Left renal pelvis (tissue), 4 donors: ENCODE data around the gene TMEM237. TPM values are rescaled to one million over a fixed set of nuclear protein-coding genes. Genes with fewer than 3 reads are reported as not detected.

ENCODE experiments used
- DNase-seq, 4 donors: peaks; one replicate each; pipeline ENCODE4 v3.0.0-alpha.2; 2013; ENCODE audit warnings: low read depth in 4 of 4, low spot score in 3 of 4
- polyA plus RNA-seq, 4 donors: library from polyadenylated mRNA; unstranded; fragments of 120-200 nt; gene quantifications; one replicate each; pipeline ENCODE4 v1.2.1, GENCODE V29; 2013; ENCODE audit not compliant: insufficient read length in 4 of 4

Gene TMEM237
- polyA plus RNA-seq, 4 donors, result 43.4 to 60.0 (median 57.4) TPM

DNA sequence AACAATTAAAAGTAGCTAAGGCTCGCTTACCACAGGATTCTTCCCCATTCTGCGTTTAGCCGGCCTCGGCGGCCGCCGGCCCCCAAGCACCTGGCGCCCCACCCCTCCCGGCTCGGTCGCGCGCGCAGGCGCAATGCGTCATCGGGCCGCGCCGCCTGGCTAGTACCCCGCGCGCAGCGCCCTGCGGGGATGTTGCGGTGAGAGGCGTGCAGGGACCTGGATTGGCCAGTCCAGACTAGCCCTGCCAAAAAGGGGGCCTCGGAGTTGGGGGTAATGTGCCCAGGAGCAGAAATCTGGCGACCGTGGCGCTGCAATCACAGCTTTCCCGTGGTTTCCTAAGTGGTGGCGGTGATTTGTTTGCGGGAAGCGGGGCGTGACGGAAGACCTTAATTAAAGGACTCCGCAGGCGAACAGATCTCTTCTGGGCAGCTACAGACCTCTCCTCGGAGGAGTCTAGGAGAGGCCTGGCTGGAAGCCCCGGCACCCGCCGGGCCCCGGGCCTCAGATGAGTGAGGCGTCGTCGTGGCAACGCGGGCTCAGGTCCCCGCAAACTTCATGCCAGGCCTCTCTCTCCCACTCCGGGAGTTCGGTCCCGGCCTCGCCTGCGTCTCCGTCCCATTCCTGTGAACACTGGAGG is 606 bp downstream of the TMEM237 start:
- peak; percentile 70 to 77 (median 74) for DNase-seq

DNA sequence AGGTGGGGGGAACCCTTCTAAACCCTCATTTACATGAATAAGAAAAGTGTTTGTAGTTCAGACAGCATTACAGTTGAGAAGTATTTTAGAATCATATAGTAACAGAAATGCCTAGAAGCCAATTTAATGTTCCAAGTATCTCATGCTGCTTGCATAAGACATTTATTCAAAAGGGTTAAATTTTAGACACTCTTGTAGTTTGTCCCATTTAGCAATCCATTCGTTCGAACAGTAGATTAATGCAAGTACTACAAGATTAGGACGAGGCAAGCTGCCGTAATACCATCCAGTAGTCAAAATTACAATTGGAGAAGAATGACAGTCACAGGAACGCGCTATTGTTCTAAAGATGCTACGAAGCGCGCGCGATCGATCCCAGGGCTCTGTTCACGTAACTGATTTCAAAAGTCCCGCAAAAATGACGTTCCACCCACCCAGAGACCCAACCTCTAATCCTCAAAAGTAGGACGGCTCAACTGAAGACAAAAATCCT is 1.2 kb downstream of the TMEM237 start:
- no peak for DNase-seq

DNA sequence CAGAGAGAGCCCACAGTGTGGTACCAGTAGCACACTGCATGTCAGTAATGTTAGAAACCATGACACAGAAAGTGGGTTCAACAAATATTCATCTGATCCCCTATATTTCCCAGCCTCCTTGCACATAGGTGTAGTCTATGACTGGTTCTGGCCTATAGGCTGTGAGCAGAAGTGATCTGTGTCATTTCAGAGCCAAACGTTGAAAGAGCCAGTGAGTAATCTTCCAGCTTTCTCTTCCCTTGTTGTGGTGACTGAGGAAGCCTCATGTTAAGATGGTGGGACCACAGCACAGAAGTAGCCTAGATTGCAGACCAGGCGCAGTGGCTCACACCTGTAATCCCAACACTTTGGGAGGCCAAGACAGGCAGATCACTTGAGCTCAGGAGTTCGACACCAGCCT is 4.1 kb downstream of the TMEM237 start:
- no peak for DNase-seq

DNA sequence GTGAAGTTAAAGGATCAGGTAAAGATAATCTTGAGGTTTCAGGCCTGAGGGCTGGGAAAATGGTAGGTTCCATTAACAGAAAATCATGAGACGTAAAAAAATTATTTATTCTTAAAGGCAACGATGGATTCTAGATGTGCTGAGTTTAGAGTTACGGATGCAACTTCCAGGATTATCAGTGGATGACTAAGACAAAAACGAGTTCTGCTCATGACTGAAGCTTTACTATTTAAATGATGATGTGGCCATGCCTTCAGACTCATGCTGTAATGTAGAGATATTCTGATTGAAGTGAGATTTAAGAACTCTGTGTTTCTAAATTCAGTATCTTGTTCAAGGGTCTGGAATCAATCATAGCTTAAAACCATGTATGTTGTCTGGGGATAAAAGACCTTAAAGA is 5.0 kb downstream of the TMEM237 start:
- no peak for DNase-seq

DNA sequence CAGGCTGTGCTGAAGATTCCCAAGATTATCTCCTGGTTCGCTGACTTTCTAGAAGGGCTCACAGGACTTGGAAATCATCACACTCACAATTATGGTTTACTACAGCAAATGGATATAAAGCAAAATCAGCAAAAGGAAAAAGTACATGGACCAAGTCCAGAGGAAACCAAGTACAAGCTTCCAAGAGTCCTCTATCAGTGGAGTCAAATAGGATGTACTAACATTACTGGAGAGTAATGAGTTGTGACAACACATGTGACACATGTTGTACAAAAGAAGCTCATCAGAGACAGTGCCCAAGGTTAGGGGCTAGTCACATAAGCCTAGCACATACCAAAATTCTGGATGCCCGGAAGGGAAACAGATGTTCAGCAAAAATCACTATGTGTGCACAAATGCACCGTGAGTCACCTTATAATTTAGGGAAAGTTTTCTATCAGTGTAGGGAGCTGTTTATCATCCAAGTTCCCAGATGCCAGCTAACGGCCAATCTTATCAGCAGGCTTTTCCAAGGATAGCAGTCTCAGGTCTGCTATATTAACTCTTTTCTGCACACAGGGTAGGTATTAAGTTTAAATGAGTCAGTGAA is 9.5 kb downstream of the TMEM237 start:
- DNase-seq, result no peak

DNA sequence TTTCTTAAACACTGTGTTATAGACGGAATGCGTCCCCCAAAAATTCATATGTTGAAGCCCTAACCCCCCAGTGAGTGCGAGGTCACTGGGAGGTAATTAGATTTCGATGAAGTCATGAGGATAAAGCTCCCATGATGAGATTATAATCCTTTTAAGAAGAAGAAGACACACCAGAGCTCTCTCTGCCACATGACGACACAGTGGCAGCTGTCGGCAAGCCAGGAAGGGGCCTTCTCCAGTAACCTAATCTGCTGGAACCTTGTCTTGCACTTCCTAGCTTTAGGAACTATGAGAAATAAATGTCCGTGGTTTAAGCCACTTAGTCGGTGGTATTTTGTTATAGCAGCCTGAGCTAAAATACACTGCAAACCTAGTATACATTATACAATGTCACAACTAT is 12.3 kb downstream of the TMEM237 start:
- DNase-seq, result no peak

DNA sequence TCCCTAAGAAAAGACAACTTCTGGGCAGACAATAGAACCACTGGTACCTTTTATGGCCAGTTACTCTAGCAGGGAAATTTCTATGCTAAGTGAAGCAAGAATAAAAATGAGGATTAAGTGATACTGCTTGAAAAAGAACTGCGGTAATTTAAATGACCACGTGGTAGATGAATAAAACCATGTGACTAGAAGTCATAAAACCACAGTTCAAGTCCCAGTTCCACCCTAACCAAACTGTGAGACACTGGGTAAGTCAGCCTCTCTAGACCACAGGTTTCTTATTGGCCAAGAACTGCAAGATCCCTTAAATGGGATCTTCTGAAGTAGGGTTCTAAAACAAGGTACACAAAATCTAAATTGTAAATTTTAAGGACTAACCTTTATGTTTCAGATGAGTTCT is 12.7 kb downstream of the TMEM237 start:
- no peak for DNase-seq

DNA sequence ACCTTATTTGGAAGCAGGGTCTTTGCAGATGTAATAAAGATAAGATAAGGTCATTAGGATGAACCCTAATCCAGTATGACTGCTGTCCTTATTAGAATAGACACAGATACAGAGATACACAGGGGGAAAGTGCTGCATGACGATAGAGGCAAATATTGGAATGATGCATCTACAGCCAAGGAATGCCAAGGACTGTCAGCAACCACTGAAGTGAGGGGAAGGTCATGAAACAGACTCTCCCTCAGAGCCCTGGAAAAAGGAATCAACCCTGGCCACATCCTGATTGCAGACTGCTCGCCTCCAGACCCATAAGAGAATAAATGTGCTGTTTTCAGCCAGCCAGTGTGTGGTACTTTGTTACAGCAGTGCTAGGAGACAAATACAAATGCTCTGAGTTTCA is 14.8 kb downstream of the TMEM237 start:
- DNase-seq, result no peak

DNA sequence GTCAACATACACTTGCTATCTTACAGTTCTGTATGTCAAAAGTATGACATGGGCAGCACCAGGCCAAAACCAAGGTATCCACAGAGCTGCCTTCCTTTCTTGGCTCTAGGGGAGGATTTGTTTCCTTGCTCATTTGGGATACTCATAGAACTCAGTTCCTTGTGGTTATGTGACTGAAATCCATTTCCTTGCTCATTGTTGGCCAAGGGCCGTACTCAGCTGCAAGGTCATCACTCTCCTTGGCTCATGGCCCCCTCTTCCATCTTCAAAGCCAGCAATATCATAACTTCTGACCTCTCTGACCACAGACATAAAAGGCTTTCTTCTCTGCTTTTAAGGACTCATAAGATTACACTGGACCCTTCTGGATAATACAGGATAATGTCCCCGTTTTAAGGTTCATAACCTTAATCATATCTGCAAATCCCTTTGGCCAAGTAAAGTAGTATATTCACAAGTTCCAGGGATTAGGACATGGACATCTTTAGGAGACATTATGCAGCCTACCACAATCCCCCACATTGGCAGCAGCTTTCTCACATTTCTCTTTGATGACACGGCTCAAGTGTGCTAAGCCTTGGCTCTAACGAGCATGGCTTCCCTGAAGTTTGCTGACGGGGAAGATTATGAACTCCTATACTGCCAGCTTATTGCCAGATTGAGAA is 20.9 kb downstream of the TMEM237 start:
- DNase-seq, result no peak

DNA sequence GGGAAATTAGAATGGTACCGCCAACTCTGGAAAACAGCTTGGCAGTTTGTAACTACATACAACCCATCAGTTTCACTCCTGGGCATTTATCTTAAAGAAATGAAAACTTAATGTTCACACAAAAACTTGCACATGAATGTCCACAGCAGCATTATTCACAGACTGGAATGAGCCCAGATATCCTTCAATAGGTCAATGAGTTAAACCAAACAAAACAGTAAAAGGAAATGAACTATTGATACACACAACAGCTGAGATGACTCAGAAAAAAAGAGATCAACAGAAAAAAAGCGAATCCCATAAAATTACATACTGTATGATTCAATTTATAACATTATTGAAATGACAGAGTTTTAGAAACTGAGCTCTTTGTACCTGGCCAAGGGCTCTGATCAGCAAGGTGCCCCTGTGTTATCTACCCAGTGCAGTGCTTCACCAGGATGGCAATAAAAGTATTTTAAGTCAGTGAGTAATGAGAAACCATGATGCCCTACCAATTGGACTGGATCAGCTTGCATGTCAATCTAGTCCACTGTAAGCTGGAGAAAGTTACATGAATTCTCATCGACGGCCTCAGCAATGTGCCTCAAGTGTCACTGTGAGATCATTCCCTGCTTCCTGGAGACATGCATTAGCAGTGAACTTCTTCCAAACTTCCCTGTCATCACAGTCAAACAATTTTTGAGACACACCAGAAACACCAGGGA is 21.9 kb downstream of the TMEM237 start:
- no peak for DNase-seq

DNA sequence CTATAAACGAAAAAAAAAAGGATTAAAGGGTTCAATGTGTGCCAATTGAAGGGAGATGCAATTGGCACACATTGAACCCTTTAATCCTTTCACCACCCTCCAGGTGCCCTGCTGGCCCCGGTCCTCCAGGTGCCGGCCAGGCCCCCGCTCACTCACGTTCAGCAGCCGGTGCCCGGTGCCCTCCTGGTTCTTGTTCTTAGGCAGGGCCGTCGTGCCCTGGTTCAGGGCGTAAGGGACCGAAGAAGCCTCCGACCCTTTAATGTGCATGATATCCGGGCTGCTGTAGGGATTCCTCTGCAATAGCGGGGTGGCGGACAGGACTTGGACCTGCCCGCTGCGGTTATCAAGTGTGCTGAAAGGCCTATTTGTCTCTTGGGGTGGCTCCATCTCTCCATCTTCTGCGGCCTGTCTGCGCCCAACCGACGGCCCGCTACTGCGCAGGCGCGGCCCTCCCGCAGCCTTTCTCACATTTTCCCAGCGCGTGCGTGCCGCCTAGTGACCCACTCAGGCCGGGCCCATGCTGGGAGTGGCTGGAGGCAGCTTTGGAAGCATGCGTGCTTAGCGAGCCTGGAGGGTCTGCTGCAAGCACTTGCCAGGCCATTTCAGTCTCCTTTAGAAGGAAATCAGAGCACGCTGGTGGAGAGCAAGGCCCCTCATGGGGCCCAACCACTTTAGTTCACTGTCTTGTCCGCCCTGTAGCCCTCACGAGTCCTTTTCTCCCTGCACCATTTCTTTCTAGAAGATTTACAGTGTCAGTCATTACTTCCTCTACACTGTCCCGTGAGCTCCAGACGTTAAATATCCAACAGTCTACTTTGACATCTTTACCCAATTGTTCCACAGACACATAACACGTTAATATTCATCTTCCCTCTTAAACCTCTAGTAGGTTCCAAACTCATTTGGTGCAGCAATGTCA is 24.3 kb downstream of the TMEM237 start:
- peak; percentile 29 to 67 (median 54) for DNase-seq

DNA sequence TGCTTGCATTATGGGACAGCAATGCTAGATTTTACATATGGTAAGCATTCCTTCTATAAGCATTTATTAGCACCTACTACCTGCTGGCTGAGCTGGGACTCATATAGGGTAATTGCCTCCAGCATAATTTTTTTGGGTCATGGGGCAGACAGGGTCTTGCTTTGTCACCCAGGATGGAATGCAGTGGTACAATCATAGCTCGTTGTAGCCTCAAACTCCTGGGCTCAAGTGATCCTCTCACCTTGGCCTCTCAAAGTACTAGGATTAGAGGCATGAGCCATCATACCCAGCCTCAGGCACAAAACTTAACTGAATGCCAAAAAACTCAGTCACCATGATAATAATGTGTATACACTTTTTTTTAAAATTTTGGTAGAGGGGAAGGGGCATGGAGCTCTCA is 35.3 kb downstream of the TMEM237 start:
- DNase-seq, result no peak

DNA sequence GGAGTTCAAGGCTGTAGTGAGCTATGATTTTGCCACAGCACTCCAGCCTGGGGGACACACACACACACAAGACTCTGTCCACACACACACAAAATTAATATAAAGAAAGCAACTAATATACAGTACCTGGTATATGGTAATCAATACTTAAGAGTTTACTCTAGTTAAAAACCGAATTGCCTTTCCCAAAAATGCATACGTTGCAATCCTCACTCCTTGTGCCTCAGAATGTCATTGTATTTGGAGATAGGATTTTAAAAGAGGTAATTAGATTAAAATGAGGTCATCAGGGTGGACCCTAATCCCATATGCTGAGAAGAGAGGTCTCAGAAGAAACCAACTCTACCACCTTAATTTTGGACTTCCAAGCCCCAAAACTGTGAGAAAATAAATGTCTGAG is 35.7 kb downstream of the TMEM237 start:
- DNase-seq, result no peak

DNA sequence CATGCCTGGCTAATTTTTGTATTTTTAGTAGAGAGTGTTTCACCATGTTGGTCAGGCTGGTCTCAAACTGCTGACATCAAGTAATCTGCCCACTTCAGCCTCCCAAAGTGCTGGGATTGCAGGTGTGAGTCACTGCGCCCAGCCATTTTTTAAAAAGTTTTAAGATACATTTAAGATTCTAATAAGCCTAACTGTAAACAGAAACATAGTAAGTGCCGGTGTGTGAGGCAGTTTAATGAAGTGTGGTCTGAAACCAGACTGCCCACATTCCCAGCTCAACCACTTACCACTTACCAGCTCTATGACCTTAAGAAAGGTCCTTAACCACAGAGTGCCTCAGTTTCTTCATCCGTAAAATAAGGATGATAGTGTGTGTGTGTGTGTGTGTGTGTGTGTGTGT is 42.4 kb downstream of the TMEM237 start:
- no peak for DNase-seq

DNA sequence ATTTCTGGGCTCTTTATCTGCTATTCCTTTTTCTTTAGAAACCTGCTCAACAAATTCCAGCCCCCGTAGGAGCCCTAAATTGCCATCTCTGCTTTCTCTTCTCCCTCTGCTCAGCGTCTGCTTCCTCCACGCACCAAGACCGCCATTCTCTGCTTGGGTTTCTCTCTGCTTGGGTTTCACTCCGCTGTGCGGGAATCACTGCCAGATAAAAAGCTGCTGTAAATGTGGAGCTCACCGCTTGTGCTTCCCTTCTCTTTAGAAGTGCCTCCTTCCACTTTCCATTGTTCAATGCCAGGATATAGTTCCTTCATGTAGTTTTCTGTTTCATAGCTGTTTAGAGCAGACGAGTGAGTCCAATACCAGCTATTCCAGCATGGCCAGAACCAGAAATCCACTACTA is 45.9 kb downstream of the TMEM237 start:
- DNase-seq, result no peak

DNA sequence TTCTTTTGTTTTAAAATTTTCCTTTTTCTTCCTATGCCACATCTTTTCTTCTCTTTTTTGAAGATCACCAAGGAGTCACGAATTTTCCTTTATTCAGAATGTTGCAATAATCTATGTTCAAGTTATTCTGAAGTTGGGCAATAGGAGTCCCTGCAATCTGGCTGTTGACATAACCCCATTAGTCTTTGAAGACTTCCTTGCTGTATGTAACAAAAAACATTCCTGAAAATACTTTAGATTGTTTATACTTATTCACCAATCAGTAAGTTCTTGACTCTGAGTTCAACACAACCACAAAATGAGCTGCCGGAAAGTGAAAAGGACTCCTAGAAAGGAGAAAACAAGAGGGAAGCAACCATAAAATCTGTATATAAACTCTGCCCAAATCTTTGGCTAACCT is 62.8 kb downstream of the TMEM237 start:
- DNase-seq, result no peak

DNA sequence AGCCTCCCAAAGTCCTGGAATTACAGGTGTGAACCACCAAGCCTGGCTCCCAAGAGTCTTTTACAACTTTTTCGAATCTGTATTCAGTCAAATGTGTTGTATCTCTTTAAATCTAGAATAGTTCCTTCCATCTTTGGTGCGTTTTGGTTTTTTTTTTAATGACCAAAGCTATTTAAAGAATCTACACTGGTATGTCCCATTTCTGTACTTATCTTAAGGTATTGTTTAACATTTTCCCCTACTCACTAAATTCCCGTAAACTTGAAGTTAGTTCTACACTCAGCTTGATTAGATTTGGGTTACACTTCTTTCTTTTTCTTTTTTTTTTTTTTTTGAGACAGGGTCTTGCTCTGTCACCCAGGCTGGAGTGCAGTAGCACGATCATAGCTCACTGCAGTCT is 63.8 kb downstream of the TMEM237 start:
- DNase-seq, result no peak

DNA sequence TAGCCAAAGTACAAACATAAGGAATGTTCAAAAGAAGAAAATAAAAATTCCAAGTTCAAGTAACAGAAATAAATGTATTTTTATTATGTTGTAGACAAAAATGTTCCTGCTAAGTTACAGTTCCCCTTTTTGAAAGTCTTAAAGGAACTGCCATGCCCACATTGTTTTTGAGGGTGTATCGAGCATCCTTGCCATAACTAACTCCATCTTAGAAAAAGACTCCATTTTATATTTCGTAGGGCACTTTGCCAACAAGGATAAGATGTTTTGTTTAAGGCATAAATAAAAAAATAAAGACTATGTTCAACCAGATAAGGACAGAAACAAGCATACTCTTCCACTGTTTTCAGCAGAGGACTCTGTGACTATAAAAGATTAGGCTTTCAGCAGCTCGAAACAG is 67.3 kb downstream of the TMEM237 start:
- DNase-seq, result no peak

DNA sequence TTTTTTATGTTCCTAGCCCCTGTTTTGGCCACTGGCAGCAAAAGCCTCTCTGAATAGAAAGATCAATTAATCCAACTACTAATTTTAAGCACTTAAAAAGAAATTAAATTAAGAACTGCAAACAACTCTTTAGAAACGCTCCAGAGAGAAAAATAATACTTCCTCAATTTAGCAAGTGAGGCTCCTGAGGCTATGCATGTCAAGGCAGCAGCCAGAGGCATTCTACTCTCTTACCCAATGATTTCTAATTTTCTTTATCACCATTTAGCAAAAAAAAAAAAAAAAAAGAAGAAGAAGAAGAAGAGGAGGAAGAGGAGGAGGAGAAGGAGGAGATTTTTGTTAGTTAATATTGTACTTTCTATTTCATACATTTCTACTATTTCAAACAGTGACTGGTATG is 68.5 kb downstream of the TMEM237 start:
- DNase-seq, result no peak

DNA sequence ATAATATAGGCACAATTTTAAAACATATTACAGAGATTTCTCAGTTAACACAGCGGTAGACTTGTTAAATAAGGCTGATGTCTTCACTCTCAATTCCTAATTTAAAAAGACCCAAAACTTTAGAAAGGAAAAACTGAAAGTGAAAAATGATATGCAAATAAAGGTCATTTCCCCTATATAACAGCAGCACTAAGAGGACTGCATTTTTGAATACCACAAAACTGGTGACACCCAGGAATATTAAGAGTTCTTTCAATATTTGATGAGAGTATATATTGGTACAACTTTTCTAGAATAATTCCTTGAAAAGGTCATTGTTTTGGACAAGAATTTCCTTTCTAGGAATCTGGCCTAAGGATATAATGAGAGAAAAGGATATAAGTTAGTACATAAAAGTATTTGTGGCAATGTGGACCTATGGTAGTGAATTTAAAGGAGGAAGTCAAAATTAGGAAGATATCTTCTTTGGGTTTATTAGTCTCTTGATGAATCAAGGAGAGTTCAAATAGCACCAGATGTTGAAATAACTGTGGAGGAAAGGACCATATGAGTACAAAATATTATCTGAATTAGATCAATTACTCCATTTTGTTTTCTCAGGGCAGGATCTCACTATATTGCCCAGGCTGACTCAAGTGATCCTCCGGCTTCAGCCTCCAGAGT is 70.3 kb downstream of the TMEM237 start:
- no peak for DNase-seq
